H54 (cell line): ENCODE measurements around the gene GRIA1.
A peak's percentile ranks its signal among the peaks of the same experiment; 100 is the strongest.

Source experiments
- DNase-seq: peaks from one replicate; pipeline ENCODE4 v3.0.0; 2011; ENCODE audit warnings: low spot score, mixed read lengths; ENCODE audit not compliant: insufficient read length
- FAIRE-seq: peaks from 3 replicates; lab custom pipeline; 2011; peaks lifted over from hg19 to GRCh38; lab: Jason Lieb, UNC
- POLR2A ChIP-seq: IDR thresholded peaks from 2 replicates; pipeline ENCODE4 v1.6.1; 2011; ENCODE audit warnings: low read depth, mild to moderate bottlenecking, low read length

The GRIA1 gene

GRCh38 chr5:153770066-153770465 is 279.6 kb downstream of the GRIA1 start:
- DNase-seq = no peak
- FAIRE-seq = no peak

GRCh38 chr5:153774686-153775085 is 284.2 kb downstream of the GRIA1 start:
- no peak for FAIRE-seq
- no peak for TF ChIP-seq POLR2A
- DNase-seq = no peak

More at GRCh38 chr5:153770066-153770465, 279.6 kb downstream of the GRIA1 start:
- TF ChIP-seq POLR2A = no peak

- FAIRE-seq = no peak
- TF ChIP-seq POLR2A = no peak
- DNase-seq = no peak
Measured at GRCh38 chr5:153775923-153776322, 285.5 kb downstream of the GRIA1 start.

GRCh38 chr5:153777681-153778581 is 287.5 kb downstream of the GRIA1 start:
- no peak for TF ChIP-seq POLR2A
- no peak for FAIRE-seq
- no peak for DNase-seq

- TF ChIP-seq POLR2A = no peak
- DNase-seq (no peak), FAIRE-seq (no peak)
Measured at GRCh38 chr5:153779836-153780235, 289.4 kb downstream of the GRIA1 start.

GRCh38 chr5:153780876-153781705 is 290.6 kb downstream of the GRIA1 start:
- DNase-seq (no peak), FAIRE-seq (no peak)
- no peak for TF ChIP-seq POLR2A

- no peak for FAIRE-seq
Measured at GRCh38 chr5:153782589-153783361, 292.3 kb downstream of the GRIA1 start.

GRCh38 chr5:153783362-153783658 is 292.8 kb downstream of the GRIA1 start:
- FAIRE-seq (no peak), DNase-seq (no peak)
- no peak for TF ChIP-seq POLR2A

More at GRCh38 chr5:153782589-153783361, 292.3 kb downstream of the GRIA1 start:
- TF ChIP-seq POLR2A = no peak
- peak; percentile 7 for DNase-seq

- no peak for FAIRE-seq
- no peak for TF ChIP-seq POLR2A
- no peak for DNase-seq
Measured at GRCh38 chr5:153784277-153784676, 293.8 kb downstream of the GRIA1 start.

- TF ChIP-seq POLR2A = no peak
- FAIRE-seq = no peak
- no peak for DNase-seq
Measured at GRCh38 chr5:153791339-153791738, 300.9 kb downstream of the GRIA1 start.

- FAIRE-seq (no peak), DNase-seq (no peak)
- TF ChIP-seq POLR2A = no peak
Measured at GRCh38 chr5:153792305-153792704, 301.8 kb downstream of the GRIA1 start.

- TF ChIP-seq POLR2A = no peak
- FAIRE-seq (no peak), DNase-seq (no peak)
Measured at GRCh38 chr5:153793699-153794098, 303.2 kb downstream of the GRIA1 start.

GRCh38 chr5:153794327-153794726 is 303.9 kb downstream of the GRIA1 start:
- no peak for DNase-seq
- no peak for TF ChIP-seq POLR2A

More at GRCh38 chr5:153794327-153794726, 303.9 kb downstream of the GRIA1 start:
- FAIRE-seq = no peak
